WERI-Rb-1 (cell line): ENCODE measurements around the gene CAPN1.
"Not testable (repeated sequence)": the region's sequence is repeated elsewhere in the genome, so short reads cannot be mapped to it uniquely, and the experiment has no call there.

ENCODE experiments used
- DNase-seq: peaks from one replicate; pipeline ENCODE4 v3.0.0-alpha.2; 2020
- H3K27ac ChIP-seq: fragments of 250-450 bp; sonication (Bioruptor Pico); 2 replicates; pipeline ENCODE4 v1.5.1; 2020; ENCODE audit warnings: mild to moderate bottlenecking, moderate library complexity
- H3K27me3 ChIP-seq: fragments of 250-450 bp; sonication (Bioruptor Pico); 2 replicates; pipeline ENCODE4 v1.5.1; 2021; ENCODE audit warnings: mild to moderate bottlenecking, low read depth, moderate library complexity; ENCODE audit not compliant: insufficient read depth, severe bottlenecking
- H3K36me3 ChIP-seq: fragments of 250-450 bp; sonication (Bioruptor Pico); 2 replicates; pipeline ENCODE4 v1.5.1; 2020; ENCODE audit warnings: mild to moderate bottlenecking, moderate library complexity
- H3K4me3 ChIP-seq: 2 replicates; pipeline ENCODE4 v1.5.1; 2011; ENCODE audit warnings: low read depth, mild to moderate bottlenecking, control low read depth, low read length
- H3K9me3 ChIP-seq: fragments of 250-450 bp; sonication (Bioruptor Pico); 2 replicates; pipeline ENCODE4 v1.5.1; 2021; ENCODE audit warnings: mild to moderate bottlenecking, moderate library complexity; ENCODE audit not compliant: severe bottlenecking
- TF ChIP-seq, protein P1 (sequence below): IDR thresholded peaks from 2 replicates; pipeline ENCODE4 v1.5.1; 2011; ENCODE audit warnings: low read depth, mild to moderate bottlenecking, control low read depth, inconsistent platforms, low read length

The CAPN1 gene

DNA sequence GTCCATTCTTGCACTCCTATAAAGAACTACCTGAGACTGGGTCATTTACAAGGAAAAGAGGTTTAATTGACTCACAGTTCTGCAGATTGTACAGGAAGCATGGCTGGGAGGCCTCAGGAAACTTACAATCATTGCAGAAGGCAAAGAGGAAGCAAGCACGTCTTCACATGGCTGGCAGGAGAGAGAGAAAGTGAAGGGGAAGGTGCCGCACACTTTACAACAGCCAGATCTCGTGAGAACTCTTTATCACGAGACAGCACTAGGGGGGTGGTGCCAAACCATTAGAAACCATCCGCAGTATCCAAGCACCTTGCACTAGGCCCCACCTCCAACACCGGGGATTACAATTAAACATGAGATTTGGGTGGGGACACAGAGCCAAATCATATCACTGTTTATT, 60.7 kb downstream of the CAPN1 start:
- no peak for DNase-seq
- Histone ChIP-seq H3K27ac (peak overlapping the region; percentile 34), H3K9me3 (no peaks in the 10 kb centered on the region), H3K4me3 (no peak overlapping the region), H3K36me3 (peaks cover 3% of the 10 kb centered on the region; the same call in 1 of the 2 replicates), H3K27me3 (no peaks in the 10 kb centered on the region)
- TF ChIP-seq, protein P1, sequence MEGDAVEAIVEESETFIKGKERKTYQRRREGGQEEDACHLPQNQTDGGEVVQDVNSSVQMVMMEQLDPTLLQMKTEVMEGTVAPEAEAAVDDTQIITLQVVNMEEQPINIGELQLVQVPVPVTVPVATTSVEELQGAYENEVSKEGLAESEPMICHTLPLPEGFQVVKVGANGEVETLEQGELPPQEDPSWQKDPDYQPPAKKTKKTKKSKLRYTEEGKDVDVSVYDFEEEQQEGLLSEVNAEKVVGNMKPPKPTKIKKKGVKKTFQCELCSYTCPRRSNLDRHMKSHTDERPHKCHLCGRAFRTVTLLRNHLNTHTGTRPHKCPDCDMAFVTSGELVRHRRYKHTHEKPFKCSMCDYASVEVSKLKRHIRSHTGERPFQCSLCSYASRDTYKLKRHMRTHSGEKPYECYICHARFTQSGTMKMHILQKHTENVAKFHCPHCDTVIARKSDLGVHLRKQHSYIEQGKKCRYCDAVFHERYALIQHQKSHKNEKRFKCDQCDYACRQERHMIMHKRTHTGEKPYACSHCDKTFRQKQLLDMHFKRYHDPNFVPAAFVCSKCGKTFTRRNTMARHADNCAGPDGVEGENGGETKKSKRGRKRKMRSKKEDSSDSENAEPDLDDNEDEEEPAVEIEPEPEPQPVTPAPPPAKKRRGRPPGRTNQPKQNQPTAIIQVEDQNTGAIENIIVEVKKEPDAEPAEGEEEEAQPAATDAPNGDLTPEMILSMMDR = no peak

DNA sequence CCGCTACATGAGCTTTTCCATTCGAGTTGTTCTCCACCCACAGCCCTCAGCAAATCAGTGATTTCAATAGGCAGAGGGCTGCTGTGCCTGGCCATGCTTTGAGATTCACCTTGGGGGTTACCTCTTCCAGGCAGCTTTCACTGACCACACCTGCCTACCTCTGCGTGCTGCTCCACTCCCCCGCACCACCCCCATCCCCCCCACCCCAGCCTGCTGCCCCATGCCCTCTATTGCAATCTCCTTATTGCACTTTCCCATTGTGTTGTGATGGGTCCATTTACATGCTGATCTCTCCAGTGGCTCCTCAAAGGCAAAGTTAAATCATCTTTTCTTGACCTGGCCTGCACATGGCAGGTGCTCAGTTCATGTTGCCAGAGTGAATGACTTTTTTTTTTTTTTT, 62.1 kb downstream of the CAPN1 start:
- TF ChIP-seq, protein P1 = no peak
- no peaks in the 10 kb centered on the region for H3K27me3 ChIP-seq
- peaks cover 3% of the 10 kb centered on the region; the same call in 1 of the 2 replicates for H3K36me3 ChIP-seq
- no peak overlapping the region for H3K27ac ChIP-seq
- no peak for DNase-seq
- H3K4me3 ChIP-seq = no peak overlapping the region
- no peaks in the 10 kb centered on the region for H3K9me3 ChIP-seq

DNA sequence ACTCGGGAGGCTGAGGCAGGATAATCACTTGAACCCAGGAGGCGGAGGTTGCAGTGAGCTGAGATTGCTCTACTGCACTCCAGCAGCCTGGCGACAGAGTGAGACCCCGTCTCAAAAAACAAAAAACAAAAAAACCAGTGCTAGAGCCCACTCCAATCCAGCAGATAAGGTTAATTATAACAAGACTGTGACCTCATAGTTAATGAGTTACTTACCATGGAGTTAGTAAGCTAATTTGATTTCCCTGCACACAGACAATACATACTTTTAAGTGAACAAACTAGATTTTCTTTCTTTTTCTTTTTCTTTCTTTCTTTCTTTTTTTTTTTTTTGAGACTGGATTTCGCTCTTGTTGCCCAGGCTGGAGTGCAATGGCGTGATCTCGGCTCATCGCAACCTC, 63.3 kb downstream of the CAPN1 start:
- not testable (repeated sequence) for DNase-seq, H3K27me3 ChIP-seq, H3K9me3 ChIP-seq, H3K4me3 ChIP-seq, H3K36me3 ChIP-seq, H3K27ac ChIP-seq

DNA sequence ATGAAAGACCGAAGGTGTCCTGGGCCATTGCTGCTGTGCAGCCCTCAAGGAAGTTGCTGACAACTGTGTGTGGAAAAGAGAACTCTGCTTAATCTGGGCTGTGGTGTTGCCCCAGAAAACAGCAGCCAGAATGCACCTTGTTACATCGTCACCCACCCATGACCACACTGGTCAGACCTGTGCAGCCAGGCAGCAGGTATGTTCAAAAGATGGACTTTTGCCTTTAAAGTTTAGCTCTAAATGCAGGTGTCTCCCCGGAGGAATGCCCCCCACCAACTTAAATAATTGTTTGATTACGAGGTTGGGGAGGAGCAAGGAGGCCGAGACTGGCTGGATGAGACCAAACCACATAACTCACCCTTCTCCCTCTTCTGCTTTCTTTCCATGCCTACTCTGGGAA, 64.8 kb downstream of the CAPN1 start:
- TF ChIP-seq, protein P1 = no peak
- Histone ChIP-seq H3K9me3 (no peaks in the 10 kb centered on the region), H3K27me3 (no peaks in the 10 kb centered on the region), H3K4me3 (no peak overlapping the region), H3K27ac (no peak overlapping the region), H3K36me3 (peaks cover 3% of the 10 kb centered on the region; the same call in 1 of the 2 replicates)
- DNase-seq = no peak

DNA sequence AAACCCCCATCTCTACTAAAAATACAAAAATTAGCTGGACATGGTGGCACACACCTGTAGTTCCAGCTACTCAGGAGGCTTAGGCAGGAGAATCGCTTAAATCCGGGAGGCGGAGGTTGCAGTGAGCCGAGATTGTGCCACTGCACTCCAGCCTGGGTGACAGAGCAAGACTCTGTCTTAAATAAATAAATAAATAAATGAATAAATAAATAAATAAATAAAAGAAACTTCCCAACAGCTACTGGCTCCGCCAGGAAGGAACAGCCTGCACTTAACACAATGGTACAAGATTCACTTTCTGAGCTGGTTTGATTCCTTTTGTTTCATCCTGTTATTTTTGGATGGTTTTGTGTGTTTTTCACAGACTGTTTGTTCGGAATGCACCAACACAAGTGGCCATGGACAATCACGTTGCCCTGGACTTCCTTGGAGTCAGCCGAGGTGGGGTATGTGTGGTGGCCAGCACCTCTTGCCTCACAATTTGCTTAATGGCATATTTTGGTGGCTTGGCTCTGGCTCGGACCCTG, 66.5 kb downstream of the CAPN1 start:
- not testable (repeated sequence) for H3K27me3 ChIP-seq, H3K9me3 ChIP-seq, H3K36me3 ChIP-seq, H3K4me3 ChIP-seq, DNase-seq, H3K27ac ChIP-seq

DNA sequence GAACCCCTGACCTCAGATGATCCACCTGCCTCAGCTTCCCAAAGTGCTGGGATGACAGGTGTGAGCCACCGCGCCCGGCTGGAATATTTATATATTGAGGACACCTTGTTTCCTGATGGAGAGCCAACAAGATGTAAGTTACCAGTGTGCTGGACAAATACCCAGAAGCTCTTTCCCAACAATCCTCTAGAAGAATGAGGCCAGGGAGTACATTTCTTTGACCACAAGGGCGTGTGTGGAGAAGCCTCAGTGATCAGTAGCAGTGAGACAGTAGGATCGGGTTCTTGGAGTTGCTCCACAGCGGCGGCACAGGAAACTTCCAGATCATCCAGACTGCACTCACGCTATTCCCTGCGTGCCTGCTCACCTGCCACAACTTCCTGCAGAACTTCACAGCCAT, 69.7 kb downstream of the CAPN1 start:
- DNase-seq = no peak
- H3K9me3 ChIP-seq = no peaks in the 10 kb centered on the region
- TF ChIP-seq, protein P1 = no peak
- H3K36me3 ChIP-seq = no peaks in the 10 kb centered on the region
- H3K4me3 ChIP-seq = no peak overlapping the region
- no peak overlapping the region for H3K27ac ChIP-seq
- no peaks in the 10 kb centered on the region for H3K27me3 ChIP-seq

DNA sequence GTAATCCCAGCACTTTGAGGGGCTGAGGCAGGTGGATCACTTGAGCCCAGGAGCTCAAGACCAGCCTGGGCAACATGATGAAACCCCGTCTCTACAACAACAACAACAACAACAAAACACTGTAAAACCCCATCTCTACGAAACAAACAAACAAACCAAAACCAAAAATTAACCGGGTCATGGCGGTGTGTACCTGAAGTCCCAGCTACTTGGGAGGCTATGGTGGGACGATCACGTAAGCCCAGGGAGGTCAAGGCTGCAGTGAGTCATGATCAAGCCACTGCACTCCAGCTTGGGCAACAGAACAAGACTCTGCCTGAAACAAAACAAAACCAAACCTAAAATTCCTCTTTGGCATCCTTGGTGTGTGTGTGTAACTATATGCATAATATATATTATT, 73.0 kb downstream of the CAPN1 start:
- no peak for DNase-seq
- Histone ChIP-seq H3K36me3 (no peaks in the 10 kb centered on the region), H3K9me3 (no peaks in the 10 kb centered on the region), H3K27ac (no peak overlapping the region), H3K4me3 (no peak overlapping the region), H3K27me3 (no peaks in the 10 kb centered on the region)
- TF ChIP-seq, protein P1 = no peak
